ENCODE measurements around the gene NEU3. TPM values are rescaled to one million over a fixed set of nuclear protein-coding genes. Genes with fewer than 3 reads are reported as not detected.
"Not testable (repeated sequence)": the region's sequence is repeated elsewhere in the genome, so short reads cannot be mapped to it uniquely, and the experiment has no call there.

The NEU3 gene
- total RNA-seq, 6 donors from 2014 or later, result 6.2 to 36.7 (median 11.5) TPM

DNA sequence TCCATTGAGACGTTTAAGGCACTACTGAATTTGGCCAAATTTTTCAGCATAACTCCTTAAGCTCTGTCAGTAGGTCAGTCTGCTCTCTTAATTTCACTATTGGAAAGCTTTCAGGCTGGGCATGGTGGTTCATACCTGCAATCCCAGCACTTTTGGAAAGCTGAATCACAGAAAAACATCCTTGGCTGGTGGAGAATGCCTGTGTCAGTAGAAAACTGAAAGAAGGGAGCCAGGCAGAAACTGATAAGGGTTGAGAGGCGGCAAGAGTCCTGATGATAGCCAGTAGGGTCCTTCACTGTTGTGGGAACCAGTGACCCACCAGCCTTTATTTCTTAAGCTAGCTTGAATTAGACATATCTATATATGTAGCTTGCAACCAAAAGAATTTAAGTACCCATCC lies 22.6 kb downstream of the NEU3 start:
- DNase-seq (no peak), ATAC-seq (ENCODE audit: low FRiP score in 2 of 2) (no peak)
- H3K4me1 ChIP-seq, result no peaks in the 10 kb centered on the region
- H3K4me3 ChIP-seq, result no peak overlapping the region
- H3K27me3 ChIP-seq, result no peaks in the 10 kb centered on the region
- WGBS, 2 donors, result 80 to 82% methylated on average over 2 of the region's 2 CpGs
- no peak overlapping the region for H3K27ac ChIP-seq
- H3K36me3 ChIP-seq, result peaks cover 0 to 15% (median 12%) of the 10 kb centered on the region in 4 donors
- TF ChIP-seq EP300 (IDR thresholded peaks at IDR 0.05) (no peak), POLR2A (IDR thresholded peaks at IDR 0.05) (no peak), CTCF (IDR thresholded peaks at IDR 0.05) (no peak), POLR2AphosphoS5 (IDR thresholded peaks at IDR 0.05) (no peak)
- no peaks in the 10 kb centered on the region for H3K9me3 ChIP-seq

GRCh38 chr11:75011872-75012271 lies 23.1 kb downstream of the NEU3 start:
- ATAC-seq (ENCODE audit: low FRiP score in 2 of 2) (no peak), DNase-seq (no peak)
- TF ChIP-seq POLR2A (IDR thresholded peaks at IDR 0.05) (no peak), EP300 (IDR thresholded peaks at IDR 0.05) (no peak), CTCF (IDR thresholded peaks at IDR 0.05) (no peak), POLR2AphosphoS5 (IDR thresholded peaks at IDR 0.05) (no peak)
- peaks cover 0 to 9% (median 7%) of the 10 kb centered on the region in 4 donors for H3K36me3 ChIP-seq
- WGBS, 2 donors, result 92 to 94% methylated on average over 6 of the region's 6 CpGs
- H3K27ac ChIP-seq, result no peak overlapping the region
- H3K4me1 ChIP-seq, result no peaks in the 10 kb centered on the region
- H3K9me3 ChIP-seq, result no peaks in the 10 kb centered on the region
- no peak overlapping the region for H3K4me3 ChIP-seq
- no peaks in the 10 kb centered on the region for H3K27me3 ChIP-seq

- no peaks in the 10 kb centered on the region for H3K27me3 ChIP-seq
- no peak for ATAC-seq (ENCODE audit: low FRiP score in 2 of 2)
- peaks cover 0 to 6% (median 5%) of the 10 kb centered on the region in 4 donors for H3K36me3 ChIP-seq
- TF ChIP-seq POLR2AphosphoS5 (IDR thresholded peaks at IDR 0.05), result no peak
- no peak for TF ChIP-seq EP300 (IDR thresholded peaks at IDR 0.05)
- no peak for TF ChIP-seq POLR2A (IDR thresholded peaks at IDR 0.05)
- TF ChIP-seq CTCF (IDR thresholded peaks at IDR 0.05), result no peak
- no peak for DNase-seq
- no peaks in the 10 kb centered on the region for H3K9me3 ChIP-seq
- H3K4me3 ChIP-seq, result no peak overlapping the region
- no peaks in the 10 kb centered on the region for H3K4me1 ChIP-seq
- no peak overlapping the region for H3K27ac ChIP-seq
Observed at GRCh38 chr11:75013051-75013450, 24.3 kb downstream of the NEU3 start.

DNA sequence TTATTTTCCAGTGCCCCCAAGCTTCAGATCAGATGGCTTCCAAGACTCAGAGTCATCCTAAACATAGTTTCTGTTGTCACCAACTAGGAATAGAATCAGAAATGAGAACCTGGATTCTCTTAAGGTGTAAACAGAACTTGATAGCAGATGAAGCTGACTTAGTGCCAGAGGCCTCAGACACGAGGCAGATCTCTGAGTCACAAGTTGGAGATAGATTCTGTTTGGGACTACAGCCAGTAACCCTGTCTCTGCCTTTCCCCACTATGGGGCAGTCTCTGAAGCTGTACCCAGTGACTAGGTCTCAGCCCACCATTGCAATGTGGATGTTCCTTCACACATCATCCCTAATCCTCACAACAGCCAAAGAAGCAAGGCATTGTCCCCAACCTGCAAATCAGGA lies 25.4 kb downstream of the NEU3 start:
- TF ChIP-seq POLR2A (IDR thresholded peaks at IDR 0.05) (no peak), POLR2AphosphoS5 (IDR thresholded peaks at IDR 0.05) (no peak), EP300 (IDR thresholded peaks at IDR 0.05) (no peak), CTCF (IDR thresholded peaks at IDR 0.05) (no peak)
- no peak for ATAC-seq (ENCODE audit: low FRiP score in 2 of 2)
- peaks cover 0 to 6% (median 5%) of the 10 kb centered on the region in 4 donors for H3K36me3 ChIP-seq
- no peaks in the 10 kb centered on the region for H3K9me3 ChIP-seq
- no peaks in the 10 kb centered on the region for H3K4me1 ChIP-seq
- WGBS, 2 donors, result 0 to 40% methylated on average over 1 of the region's 1 CpG
- no peak for DNase-seq
- H3K27ac ChIP-seq, result no peak overlapping the region
- H3K4me3 ChIP-seq, result no peak overlapping the region
- no peaks in the 10 kb centered on the region for H3K27me3 ChIP-seq

- not testable (repeated sequence) for H3K4me3 ChIP-seq; H3K4me1 ChIP-seq; ATAC-seq (ENCODE audit: low FRiP score in 2 of 2); H3K36me3 ChIP-seq; H3K27ac ChIP-seq; H3K27me3 ChIP-seq; H3K9me3 ChIP-seq; DNase-seq
- 93 to 100% methylated on average over 3 of the region's 3 CpGs for WGBS, 2 donors
Observed at GRCh38 chr11:75019200-75019599, 30.5 kb downstream of the NEU3 start.

- not testable (repeated sequence) for H3K27ac ChIP-seq; ATAC-seq (ENCODE audit: low FRiP score in 2 of 2); H3K9me3 ChIP-seq; H3K4me1 ChIP-seq; H3K27me3 ChIP-seq; H3K36me3 ChIP-seq; H3K4me3 ChIP-seq; DNase-seq
- WGBS, 2 donors, result 81 to 85% methylated on average over 5 of the region's 5 CpGs
Observed at GRCh38 chr11:75020328-75020727, 31.6 kb downstream of the NEU3 start.

Measured in upper lobe of left lung (tissue), 6 donors.